Prostate gland (tissue), 2 donors: ENCODE measurements around the gene DAPK1.

Experiments
- POLR2A ChIP-seq: fragments of 450-650 bp; IDR thresholded peaks from one replicate; pipeline ENCODE4 v1.6.1; 2016; ENCODE audit warnings: antibody characterized with exemption, mild to moderate bottlenecking
- POLR2AphosphoS5 ChIP-seq: sonication (generic); formaldehyde crosslinking; IDR thresholded peaks from one replicate; pipeline ENCODE4 v1.6.1; 2017; ENCODE audit warnings: antibody characterized with exemption
- TF ChIP-seq, protein P1 (sequence below), 4 experiments: fragments of 200-600 bp in 2 of 4; fragments of 450-650 bp in 2 of 4; sonication (generic) in 2 of 4; IDR thresholded peaks; 1 replicate in 3 of 4; 2 replicates in 1 of 4; pipeline ENCODE4 v1.5.1; 2016 to 2019; ENCODE audit warnings: antibody characterized with exemption in 4 of 4, mild to moderate bottlenecking in 2 of 4, moderate library complexity in 2 of 4

DNA sequence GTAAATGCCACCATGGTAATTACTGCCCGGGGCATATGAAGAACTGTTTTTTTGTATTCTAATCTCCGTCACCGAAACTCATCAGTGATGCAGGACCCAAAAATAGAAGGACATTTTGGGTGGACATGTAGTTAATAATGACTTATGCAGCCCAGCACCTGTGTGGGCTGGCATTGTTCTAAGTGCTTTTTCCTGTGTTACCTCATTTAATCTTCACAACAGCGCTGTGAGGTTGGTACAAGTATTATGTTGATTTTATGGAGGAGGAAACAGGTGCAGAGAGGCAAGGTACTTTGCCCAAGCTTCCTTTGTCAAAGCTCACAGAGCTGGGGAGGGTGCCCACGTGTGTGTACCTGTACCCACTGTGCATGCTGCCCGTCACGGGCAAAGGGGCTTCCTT lies 58.4 kb downstream of the DAPK1 start:
- TF ChIP-seq, protein P1, sequence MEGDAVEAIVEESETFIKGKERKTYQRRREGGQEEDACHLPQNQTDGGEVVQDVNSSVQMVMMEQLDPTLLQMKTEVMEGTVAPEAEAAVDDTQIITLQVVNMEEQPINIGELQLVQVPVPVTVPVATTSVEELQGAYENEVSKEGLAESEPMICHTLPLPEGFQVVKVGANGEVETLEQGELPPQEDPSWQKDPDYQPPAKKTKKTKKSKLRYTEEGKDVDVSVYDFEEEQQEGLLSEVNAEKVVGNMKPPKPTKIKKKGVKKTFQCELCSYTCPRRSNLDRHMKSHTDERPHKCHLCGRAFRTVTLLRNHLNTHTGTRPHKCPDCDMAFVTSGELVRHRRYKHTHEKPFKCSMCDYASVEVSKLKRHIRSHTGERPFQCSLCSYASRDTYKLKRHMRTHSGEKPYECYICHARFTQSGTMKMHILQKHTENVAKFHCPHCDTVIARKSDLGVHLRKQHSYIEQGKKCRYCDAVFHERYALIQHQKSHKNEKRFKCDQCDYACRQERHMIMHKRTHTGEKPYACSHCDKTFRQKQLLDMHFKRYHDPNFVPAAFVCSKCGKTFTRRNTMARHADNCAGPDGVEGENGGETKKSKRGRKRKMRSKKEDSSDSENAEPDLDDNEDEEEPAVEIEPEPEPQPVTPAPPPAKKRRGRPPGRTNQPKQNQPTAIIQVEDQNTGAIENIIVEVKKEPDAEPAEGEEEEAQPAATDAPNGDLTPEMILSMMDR (IDR thresholded peaks at IDR 0.05): no peak
- TF ChIP-seq POLR2AphosphoS5 (no peak), POLR2A (no peak)
